ENCODE data around the gene TBC1D8. TPM values are rescaled to one million over a fixed set of nuclear protein-coding genes. Genes with fewer than 3 reads are reported as not detected.

The TBC1D8 gene
- total RNA-seq, 1 donor from 2014 or later, result 17.3 TPM

DNA sequence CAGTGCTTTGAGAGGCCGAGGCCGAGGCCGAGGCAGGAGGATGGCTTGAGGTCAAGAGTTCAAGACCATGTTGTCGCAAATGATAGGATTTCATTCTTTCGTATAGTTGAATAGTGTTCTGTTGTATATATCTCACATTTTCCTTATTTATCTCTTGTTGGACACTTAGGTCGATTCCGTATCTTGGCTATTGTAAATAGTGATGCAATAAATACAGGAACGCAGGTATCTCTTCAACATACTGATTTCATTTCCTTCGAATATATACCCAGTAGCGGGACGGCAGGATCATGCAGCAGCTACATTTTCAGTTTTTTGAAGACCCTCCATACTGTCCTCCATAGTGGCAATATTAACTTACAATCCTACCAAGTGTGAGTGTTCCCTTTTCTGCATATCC lies 4.1 kb downstream of the TBC1D8 start:
- TF ChIP-seq, protein P1, sequence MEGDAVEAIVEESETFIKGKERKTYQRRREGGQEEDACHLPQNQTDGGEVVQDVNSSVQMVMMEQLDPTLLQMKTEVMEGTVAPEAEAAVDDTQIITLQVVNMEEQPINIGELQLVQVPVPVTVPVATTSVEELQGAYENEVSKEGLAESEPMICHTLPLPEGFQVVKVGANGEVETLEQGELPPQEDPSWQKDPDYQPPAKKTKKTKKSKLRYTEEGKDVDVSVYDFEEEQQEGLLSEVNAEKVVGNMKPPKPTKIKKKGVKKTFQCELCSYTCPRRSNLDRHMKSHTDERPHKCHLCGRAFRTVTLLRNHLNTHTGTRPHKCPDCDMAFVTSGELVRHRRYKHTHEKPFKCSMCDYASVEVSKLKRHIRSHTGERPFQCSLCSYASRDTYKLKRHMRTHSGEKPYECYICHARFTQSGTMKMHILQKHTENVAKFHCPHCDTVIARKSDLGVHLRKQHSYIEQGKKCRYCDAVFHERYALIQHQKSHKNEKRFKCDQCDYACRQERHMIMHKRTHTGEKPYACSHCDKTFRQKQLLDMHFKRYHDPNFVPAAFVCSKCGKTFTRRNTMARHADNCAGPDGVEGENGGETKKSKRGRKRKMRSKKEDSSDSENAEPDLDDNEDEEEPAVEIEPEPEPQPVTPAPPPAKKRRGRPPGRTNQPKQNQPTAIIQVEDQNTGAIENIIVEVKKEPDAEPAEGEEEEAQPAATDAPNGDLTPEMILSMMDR (IDR thresholded peaks at IDR 0.05; ENCODE audit: insufficient read depth, low read length, poor library complexity, severe bottlenecking), result no peak
- Histone ChIP-seq H3K4me3 (ENCODE audit: low read depth, low read length) (no peak overlapping the region), H3K36me3 (ENCODE audit: control insufficient read depth, insufficient read depth, low read length) (no peaks in the 10 kb centered on the region), H3K27me3 (ENCODE audit: control insufficient read depth, insufficient read depth, low read length) (no peaks in the 10 kb centered on the region)
- DNase-seq (ENCODE audit: low read depth), result no peak

DNA sequence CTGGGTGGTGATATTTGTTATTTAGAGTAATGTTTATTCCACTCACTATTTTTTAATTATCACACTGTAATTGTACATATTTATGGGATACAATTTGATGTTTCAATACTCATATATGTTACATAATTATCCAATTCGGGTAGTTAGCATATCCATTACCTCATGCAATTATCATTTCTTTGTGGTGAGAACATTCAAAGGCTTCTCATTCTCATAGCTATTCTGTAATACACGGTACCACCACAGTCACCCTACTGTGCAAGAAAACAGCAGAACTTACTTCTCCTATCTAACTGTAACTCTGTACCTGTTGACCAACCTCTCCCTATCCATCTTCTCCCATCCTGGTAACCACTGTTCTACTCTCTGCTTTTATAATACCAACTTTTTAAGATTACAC lies 4.6 kb downstream of the TBC1D8 start:
- TF ChIP-seq, protein P1 (IDR thresholded peaks at IDR 0.05; ENCODE audit: insufficient read depth, low read length, poor library complexity, severe bottlenecking), result no peak
- no peaks in the 10 kb centered on the region for H3K36me3 ChIP-seq (ENCODE audit: control insufficient read depth, insufficient read depth, low read length)
- H3K27me3 ChIP-seq (ENCODE audit: control insufficient read depth, insufficient read depth, low read length), result no peaks in the 10 kb centered on the region
- DNase-seq (ENCODE audit: low read depth), result no peak
- no peak overlapping the region for H3K4me3 ChIP-seq (ENCODE audit: low read depth, low read length)

DNA sequence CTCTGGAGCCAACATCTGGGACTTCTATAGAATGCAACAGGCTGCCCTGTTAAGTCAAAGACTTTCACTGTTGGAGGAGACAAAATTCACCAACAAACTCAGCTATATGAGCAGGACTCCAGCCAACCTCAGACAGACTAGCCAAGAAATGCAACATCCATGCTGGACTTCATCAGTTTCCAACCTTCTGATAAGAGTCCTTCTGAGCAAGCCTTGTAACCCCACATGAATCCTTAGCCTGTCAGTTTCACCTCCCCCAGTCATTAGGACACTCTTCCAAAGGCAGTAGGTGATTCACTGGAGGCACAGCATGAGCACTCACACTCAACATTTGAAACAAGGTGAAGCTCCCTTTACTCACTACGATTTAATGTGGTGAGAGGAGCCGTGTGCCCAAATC lies 5.8 kb downstream of the TBC1D8 start:
- TF ChIP-seq, protein P1 (IDR thresholded peaks at IDR 0.05; ENCODE audit: insufficient read depth, low read length, poor library complexity, severe bottlenecking), result no peak
- no peaks in the 10 kb centered on the region for H3K27me3 ChIP-seq (ENCODE audit: control insufficient read depth, insufficient read depth, low read length)
- no peak overlapping the region for H3K4me3 ChIP-seq (ENCODE audit: low read depth, low read length)
- H3K36me3 ChIP-seq (ENCODE audit: control insufficient read depth, insufficient read depth, low read length), result no peaks in the 10 kb centered on the region
- no peak for DNase-seq (ENCODE audit: low read depth)

DNA sequence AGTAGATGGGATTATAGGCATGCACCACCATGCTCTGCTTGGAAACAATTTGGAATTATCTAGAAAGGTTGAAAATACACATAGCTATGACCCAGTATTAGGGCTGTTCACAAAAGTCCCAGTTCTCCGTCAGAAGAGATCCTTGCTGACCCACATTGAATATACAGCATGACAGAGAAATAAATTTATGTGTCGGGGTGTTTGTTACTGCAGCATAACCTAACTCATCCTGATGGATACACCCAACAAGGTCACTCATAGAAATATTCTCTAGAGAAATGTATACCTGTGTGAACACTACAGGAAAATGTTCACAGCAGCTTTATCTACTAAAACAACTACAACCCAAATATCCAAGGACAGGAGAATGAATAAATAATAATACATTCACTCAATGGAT lies 9.0 kb downstream of the TBC1D8 start:
- H3K4me3 ChIP-seq (ENCODE audit: low read depth, low read length), result no peak overlapping the region
- no peak for DNase-seq (ENCODE audit: low read depth)
- no peaks in the 10 kb centered on the region for H3K36me3 ChIP-seq (ENCODE audit: control insufficient read depth, insufficient read depth, low read length)
- H3K27me3 ChIP-seq (ENCODE audit: control insufficient read depth, insufficient read depth, low read length), result no peaks in the 10 kb centered on the region
- TF ChIP-seq, protein P1 (IDR thresholded peaks at IDR 0.05; ENCODE audit: insufficient read depth, low read length, poor library complexity, severe bottlenecking), result no peak

DNA sequence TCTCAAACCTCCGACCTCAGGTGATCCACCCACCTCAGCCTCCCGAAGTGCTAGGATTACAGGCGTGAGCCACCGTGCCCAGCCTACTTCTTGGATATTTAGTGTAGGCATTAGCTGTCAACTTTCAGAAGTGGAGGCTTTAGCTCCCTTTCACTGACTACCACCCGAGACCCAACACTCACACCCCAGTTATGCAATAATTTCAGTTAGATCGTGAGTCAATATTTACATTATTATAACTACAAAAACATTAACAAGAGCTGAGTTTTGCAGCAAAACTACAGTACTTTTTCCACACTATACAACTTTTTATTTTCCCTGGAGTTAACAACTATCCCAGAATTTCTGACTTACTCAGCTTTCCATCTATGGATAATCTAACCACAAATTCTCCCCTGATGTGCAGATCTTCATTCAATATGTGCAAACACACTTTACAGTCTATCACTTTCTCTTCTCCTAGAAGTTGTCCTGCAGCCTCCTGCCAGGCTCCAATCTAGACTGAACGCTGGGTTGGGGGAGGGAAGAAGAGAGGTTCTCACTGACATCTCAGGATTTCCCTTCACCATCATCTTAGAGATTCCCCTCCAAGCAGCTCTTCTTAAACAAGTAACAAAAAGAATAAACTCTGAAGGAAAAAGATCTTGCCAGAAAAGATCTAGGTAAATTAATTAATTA lies 10.1 kb downstream of the TBC1D8 start:
- Histone ChIP-seq H3K4me3 (ENCODE audit: low read depth, low read length) (no peak overlapping the region), H3K36me3 (ENCODE audit: control insufficient read depth, insufficient read depth, low read length) (no peaks in the 10 kb centered on the region), H3K27me3 (ENCODE audit: control insufficient read depth, insufficient read depth, low read length) (no peaks in the 10 kb centered on the region)
- DNase-seq (ENCODE audit: low read depth), result no peak
- TF ChIP-seq, protein P1 (IDR thresholded peaks at IDR 0.05; ENCODE audit: insufficient read depth, low read length, poor library complexity, severe bottlenecking), result no peak

DNA sequence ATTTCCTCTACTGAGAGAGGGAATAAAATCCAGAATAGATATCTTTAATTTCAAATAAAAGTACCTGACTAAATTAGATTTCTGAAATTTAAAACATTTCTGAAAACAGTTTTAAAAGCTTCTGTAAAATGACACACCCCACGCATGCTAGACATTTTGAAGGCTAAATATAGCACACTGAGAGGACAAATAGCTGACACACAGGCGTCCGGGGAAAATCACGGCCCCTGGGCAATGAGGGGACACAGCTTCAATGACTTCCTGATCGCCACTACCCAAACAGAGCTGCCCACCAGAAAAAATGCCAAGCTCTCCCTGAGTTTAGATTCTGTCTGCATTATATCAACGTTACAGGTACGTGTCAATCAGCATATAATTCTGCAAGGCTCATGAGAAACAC lies 10.9 kb downstream of the TBC1D8 start:
- Histone ChIP-seq H3K36me3 (ENCODE audit: control insufficient read depth, insufficient read depth, low read length) (no peaks in the 10 kb centered on the region), H3K27me3 (ENCODE audit: control insufficient read depth, insufficient read depth, low read length) (no peaks in the 10 kb centered on the region), H3K4me3 (ENCODE audit: low read depth, low read length) (no peak overlapping the region)
- DNase-seq (ENCODE audit: low read depth), result no peak
- TF ChIP-seq, protein P1 (IDR thresholded peaks at IDR 0.05; ENCODE audit: insufficient read depth, low read length, poor library complexity, severe bottlenecking), result no peak

Measured in kidney epithelial cell (primary cell).